ENCODE measurements around the gene IAH1. TPM values are rescaled to one million over a fixed set of nuclear protein-coding genes. Genes with fewer than 3 reads are reported as not detected.

IAH1 gene, protein sequence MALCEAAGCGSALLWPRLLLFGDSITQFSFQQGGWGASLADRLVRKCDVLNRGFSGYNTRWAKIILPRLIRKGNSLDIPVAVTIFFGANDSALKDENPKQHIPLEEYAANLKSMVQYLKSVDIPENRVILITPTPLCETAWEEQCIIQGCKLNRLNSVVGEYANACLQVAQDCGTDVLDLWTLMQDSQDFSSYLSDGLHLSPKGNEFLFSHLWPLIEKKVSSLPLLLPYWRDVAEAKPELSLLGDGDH
- not detected in 2 replicates for total RNA-seq (2014; rRNA removed; shearing (Covaris generic))

GRCh38 chr2:9474361-9475057 is at the start of gene IAH1:
TSS of gene IAH1 (plus strand) at chr2:9474551. CDS start at chr2:9474567, 16 bp downstream.
- H3K36me3 ChIP-seq, result peaks cover 28% of the 10 kb centered on the region
- no peak within 1 kb of the TSS for H3K4me3 ChIP-seq
- no peak within 1 kb of the TSS for H3K27ac ChIP-seq
- H3K9me3 ChIP-seq (replicated peaks), result no peaks in the 10 kb centered on the region
- no peaks in the 10 kb centered on the region for H3K4me1 ChIP-seq
- H3K27me3 ChIP-seq, result no peaks in the 10 kb centered on the region
- no peak for DNase-seq

GRCh38 chr2:9428965-9429577 is 45.3 kb upstream of the IAH1 start:
- H3K27me3 ChIP-seq, result no peaks in the 10 kb centered on the region
- no peaks in the 10 kb centered on the region for H3K9me3 ChIP-seq (replicated peaks)
- H3K4me1 ChIP-seq, result peaks cover 10% of the 10 kb centered on the region
- no peak overlapping the region for H3K27ac ChIP-seq
- peaks cover 42% of the 10 kb centered on the region for H3K36me3 ChIP-seq
- no peak overlapping the region for H3K4me3 ChIP-seq
- no peak for DNase-seq

- Histone ChIP-seq H3K27ac (no peak overlapping the region), H3K27me3 (no peaks in the 10 kb centered on the region), H3K4me1 (no peaks in the 10 kb centered on the region), H3K9me3 (replicated peaks) (no peaks in the 10 kb centered on the region), H3K36me3 (peaks cover 47% of the 10 kb centered on the region), H3K4me3 (no peak overlapping the region)
- no peak for DNase-seq
These were observed 43.7 kb upstream of the IAH1 start for GRCh38 chr2:9430316-9431293.

DNA sequence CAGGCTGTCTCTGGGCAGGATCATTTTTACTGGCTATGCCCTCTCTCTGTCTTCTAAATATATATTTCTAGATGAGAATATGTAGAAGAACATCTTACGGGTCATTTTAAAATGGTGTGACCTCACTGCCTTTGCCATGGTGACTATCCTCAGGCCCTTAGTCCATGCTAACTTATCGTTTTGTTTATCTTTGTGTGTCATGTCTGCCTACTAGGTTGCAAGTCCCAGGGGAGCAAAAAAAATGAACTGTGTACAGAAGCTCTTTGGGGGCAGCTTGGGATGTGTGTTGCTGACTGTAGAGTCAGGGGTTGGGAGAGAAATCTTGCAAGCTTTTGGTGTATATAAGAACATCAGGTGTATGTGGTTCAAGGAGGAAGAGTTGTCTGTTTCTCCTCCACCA is 39.9 kb upstream of the IAH1 start:
- no peaks in the 10 kb centered on the region for H3K9me3 ChIP-seq (replicated peaks)
- DNase-seq, result no peak
- H3K4me1 ChIP-seq, result no peaks in the 10 kb centered on the region
- H3K27ac ChIP-seq, result no peak overlapping the region
- H3K27me3 ChIP-seq, result no peaks in the 10 kb centered on the region
- no peak overlapping the region for H3K4me3 ChIP-seq
- peaks cover 74% of the 10 kb centered on the region for H3K36me3 ChIP-seq

- no peak overlapping the region for H3K4me3 ChIP-seq
- no peaks in the 10 kb centered on the region for H3K27me3 ChIP-seq
- no peaks in the 10 kb centered on the region for H3K9me3 ChIP-seq (replicated peaks)
- no peak for DNase-seq
- H3K4me1 ChIP-seq, result no peaks in the 10 kb centered on the region
- H3K36me3 ChIP-seq, result peaks cover 80% of the 10 kb centered on the region
- H3K27ac ChIP-seq, result no peak overlapping the region
These were observed 34.8 kb upstream of the IAH1 start for GRCh38 chr2:9439536-9439935.

DNA sequence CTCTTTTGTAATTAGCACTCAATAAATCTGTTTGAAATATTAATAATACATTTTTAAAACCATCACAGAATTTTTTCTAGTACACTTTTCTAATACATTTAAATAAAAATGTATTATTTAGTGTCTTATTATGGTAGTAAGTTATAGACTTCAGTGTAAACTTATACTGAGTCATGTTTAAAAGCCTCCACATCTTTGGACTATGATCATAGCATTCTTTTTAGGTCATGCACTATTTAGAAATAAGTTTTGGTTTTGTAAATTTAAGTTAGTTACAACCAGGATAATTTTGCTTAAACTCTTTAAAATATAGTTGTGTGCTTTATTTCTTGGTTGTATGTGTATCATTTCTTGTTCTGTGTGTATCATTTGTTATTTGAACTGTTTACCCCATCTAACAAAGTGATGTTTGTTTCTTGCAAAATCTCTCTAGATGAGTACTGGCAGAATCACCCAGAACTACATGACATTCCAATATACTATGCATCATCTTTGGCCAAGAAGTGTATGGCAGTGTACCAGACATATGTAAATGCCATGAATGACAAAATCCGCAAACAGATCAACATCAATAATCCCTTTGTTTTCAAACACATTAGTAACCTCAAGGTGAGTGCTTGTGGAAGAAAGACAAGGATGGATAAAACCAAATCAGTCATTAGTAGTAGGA is 34.2 kb upstream of the IAH1 start:
- H3K27me3 ChIP-seq, result no peaks in the 10 kb centered on the region
- no peaks in the 10 kb centered on the region for H3K4me1 ChIP-seq
- no peaks in the 10 kb centered on the region for H3K9me3 ChIP-seq (replicated peaks)
- no peak overlapping the region for H3K27ac ChIP-seq
- H3K36me3 ChIP-seq, result peaks cover 83% of the 10 kb centered on the region
- H3K4me3 ChIP-seq, result no peak overlapping the region
- DNase-seq, result no peak

GRCh38 chr2:9441556-9441955 is 32.8 kb upstream of the IAH1 start:
- no peaks in the 10 kb centered on the region for H3K27me3 ChIP-seq

DNA sequence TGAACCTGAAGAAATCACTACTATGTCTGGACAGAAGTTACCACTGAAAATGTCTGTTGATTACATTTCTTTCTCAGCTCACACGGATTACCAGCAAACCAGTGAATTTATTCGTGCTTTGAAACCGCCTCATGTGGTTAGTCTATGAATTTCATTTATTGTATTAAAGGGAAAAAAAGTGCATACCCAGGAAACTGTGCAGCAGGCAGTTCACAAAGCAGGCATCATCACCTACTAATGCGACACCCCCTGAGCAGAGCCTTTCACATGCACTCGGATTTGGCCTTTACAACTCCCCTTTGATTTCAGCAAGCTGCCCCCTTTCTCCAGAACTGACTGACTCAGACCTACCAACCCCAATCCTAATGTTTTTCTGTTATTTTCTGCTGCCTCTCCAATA is 30.8 kb upstream of the IAH1 start:
- Histone ChIP-seq H3K27ac (no peak overlapping the region), H3K9me3 (replicated peaks) (no peaks in the 10 kb centered on the region), H3K27me3 (no peaks in the 10 kb centered on the region), H3K4me3 (no peak overlapping the region), H3K36me3 (peaks cover 80% of the 10 kb centered on the region), H3K4me1 (peaks cover 6% of the 10 kb centered on the region; the same call in 1 of the 2 replicates)
- DNase-seq, result no peak

More at GRCh38 chr2:9441556-9441955, 32.8 kb upstream of the IAH1 start:
- H3K36me3 ChIP-seq, result peaks cover 83% of the 10 kb centered on the region
- DNase-seq, result no peak
- no peak overlapping the region for H3K4me3 ChIP-seq
- H3K4me1 ChIP-seq, result peaks cover 6% of the 10 kb centered on the region; the same call in 1 of the 2 replicates
- no peaks in the 10 kb centered on the region for H3K9me3 ChIP-seq (replicated peaks)
- no peak overlapping the region for H3K27ac ChIP-seq

- H3K36me3 ChIP-seq, result peaks cover 81% of the 10 kb centered on the region
- H3K27ac ChIP-seq, result peak overlapping the region; percentile 68
- no peak for DNase-seq
- H3K4me1 ChIP-seq, result peaks cover 6% of the 10 kb centered on the region; the same call in 1 of the 2 replicates
- H3K27me3 ChIP-seq, result no peaks in the 10 kb centered on the region
- H3K9me3 ChIP-seq (replicated peaks), result no peaks in the 10 kb centered on the region
- no peak overlapping the region for H3K4me3 ChIP-seq
These were observed 29.3 kb upstream of the IAH1 start for GRCh38 chr2:9445089-9445488.

GRCh38 chr2:9451231-9451630 is 23.1 kb upstream of the IAH1 start:
- H3K4me3 ChIP-seq, result no peak overlapping the region
- peaks cover 60% of the 10 kb centered on the region for H3K36me3 ChIP-seq
- H3K4me1 ChIP-seq, result no peaks in the 10 kb centered on the region
- no peaks in the 10 kb centered on the region for H3K9me3 ChIP-seq (replicated peaks)
- no peak for DNase-seq
- no peaks in the 10 kb centered on the region for H3K27me3 ChIP-seq
- no peak overlapping the region for H3K27ac ChIP-seq

- DNase-seq, result peak in 1 of 2 experiments; percentile 45
- peak overlapping the region; percentile 46 for H3K27ac ChIP-seq
- no peak overlapping the region for H3K4me3 ChIP-seq
- peaks cover 26% of the 10 kb centered on the region for H3K4me1 ChIP-seq
- no peaks in the 10 kb centered on the region for H3K9me3 ChIP-seq (replicated peaks)
- peaks cover 43% of the 10 kb centered on the region for H3K36me3 ChIP-seq
- no peaks in the 10 kb centered on the region for H3K27me3 ChIP-seq
These were observed 13.8 kb upstream of the IAH1 start for GRCh38 chr2:9460441-9461017.

DNA sequence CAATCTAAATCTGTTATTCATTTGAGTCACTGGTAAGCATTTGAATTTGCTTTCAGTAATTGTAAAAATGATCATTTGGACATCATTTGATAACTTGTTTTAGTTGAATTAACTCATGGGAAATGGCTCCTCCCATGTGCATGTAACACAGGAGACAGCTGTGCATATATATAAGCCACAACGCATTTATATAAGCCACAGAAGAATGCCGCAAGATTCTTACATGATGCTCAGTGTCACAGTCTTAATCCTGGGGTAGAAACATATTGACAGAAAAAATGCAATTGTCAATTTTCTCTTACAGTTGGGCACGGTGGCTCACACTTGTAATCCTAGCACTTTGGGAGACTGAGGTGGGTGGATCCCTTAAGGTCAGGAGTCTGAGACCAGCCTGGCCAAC is 13.3 kb upstream of the IAH1 start:
- no peaks in the 10 kb centered on the region for H3K27me3 ChIP-seq
- no peaks in the 10 kb centered on the region for H3K9me3 ChIP-seq (replicated peaks)
- DNase-seq, result peak in 1 of 2 experiments; percentile 60
- peak overlapping the region; percentile 46 for H3K27ac ChIP-seq
- H3K4me3 ChIP-seq, result no peak overlapping the region
- H3K36me3 ChIP-seq, result peaks cover 41% of the 10 kb centered on the region
- H3K4me1 ChIP-seq, result peaks cover 26% of the 10 kb centered on the region

GRCh38 chr2:9462313-9462712 is 12.0 kb upstream of the IAH1 start:
- Histone ChIP-seq H3K36me3 (peaks cover 37% of the 10 kb centered on the region), H3K9me3 (replicated peaks) (no peaks in the 10 kb centered on the region), H3K27ac (no peak overlapping the region), H3K4me1 (peaks cover 26% of the 10 kb centered on the region), H3K27me3 (no peaks in the 10 kb centered on the region), H3K4me3 (no peak overlapping the region)
- no peak for DNase-seq
